WTC11 (cell line): ENCODE measurements around the gene OBSCN. TPM values are rescaled to one million over a fixed set of nuclear protein-coding genes. Genes with fewer than 3 reads are reported as not detected.
A peak's percentile ranks its signal among the peaks of the same experiment; 100 is the strongest.

Source experiments
- CBFB ChIP-seq: sonication (generic); formaldehyde crosslinking; IDR thresholded peaks from 2 replicates; pipeline ENCODE4 v1.8.1; 2022; ENCODE audit warnings: mild to moderate bottlenecking, low read depth, missing genetic modification reagents
- CREM ChIP-seq: sonication (generic); formaldehyde crosslinking; IDR thresholded peaks from 2 replicates; pipeline ENCODE4 v1.8.1; 2022; ENCODE audit warnings: mild to moderate bottlenecking, missing genetic modification reagents, moderate library complexity
- ETV6 ChIP-seq: sonication (generic); formaldehyde crosslinking; IDR thresholded peaks from 2 replicates; pipeline ENCODE4 v1.8.1; 2022; ENCODE audit warnings: mild to moderate bottlenecking, missing genetic modification reagents
- GABPB1 ChIP-seq: sonication (generic); formaldehyde crosslinking; IDR thresholded peaks from 2 replicates; pipeline ENCODE4 v1.8.1; 2023; ENCODE audit warnings: mild to moderate bottlenecking, missing genetic modification reagents
- HMGA2 ChIP-seq: fragments of 250-450 bp; sonication (Bioruptor Pico); IDR thresholded peaks from 2 replicates; pipeline ENCODE4 v1.4.0; 2021; ENCODE audit warnings: mild to moderate bottlenecking, moderate library complexity
- IRF2 ChIP-seq: sonication (generic); formaldehyde crosslinking; IDR thresholded peaks from 2 replicates; pipeline ENCODE4 v1.8.0; 2022; ENCODE audit warnings: low read depth, missing genetic modification reagents, borderline replicate concordance
- MYBL2 ChIP-seq: sonication (generic); formaldehyde crosslinking; IDR thresholded peaks from 2 replicates; pipeline ENCODE4 v1.8.1; 2023; ENCODE audit warnings: mild to moderate bottlenecking, moderate library complexity, missing genetic modification reagents
- NFYB ChIP-seq: sonication (generic); formaldehyde crosslinking; conservative IDR thresholded peaks from 2 replicates; pipeline ENCODE4 v1.8.0; 2022; ENCODE audit warnings: low read depth, missing genetic modification reagents
- NR2C2 ChIP-seq: sonication (generic); formaldehyde crosslinking; IDR thresholded peaks from 2 replicates; pipeline ENCODE4 v1.8.0; 2022; ENCODE audit warnings: mild to moderate bottlenecking, missing genetic modification reagents
- RELA ChIP-seq: sonication (generic); formaldehyde crosslinking; IDR thresholded peaks from 2 replicates; pipeline ENCODE4 v1.8.1; 2022; ENCODE audit warnings: missing genetic modification reagents, mild to moderate bottlenecking, borderline replicate concordance
- SOX15 ChIP-seq: fragments of 250-450 bp; sonication (Bioruptor Pico); IDR thresholded peaks from 2 replicates; pipeline ENCODE4 v1.9.0; 2021; ENCODE audit warnings: mild to moderate bottlenecking
- SP1 ChIP-seq: sonication (generic); formaldehyde crosslinking; conservative IDR thresholded peaks from 2 replicates; pipeline ENCODE4 v1.8.1; 2022; ENCODE audit warnings: missing genetic modification reagents
- ZBTB21 ChIP-seq: sonication (generic); formaldehyde crosslinking; IDR thresholded peaks from 2 replicates; pipeline ENCODE4 v1.8.1; 2023; ENCODE audit warnings: mild to moderate bottlenecking, missing genetic modification reagents, borderline replicate concordance
- ZNF232 ChIP-seq: sonication (generic); formaldehyde crosslinking; IDR thresholded peaks from 2 replicates; pipeline ENCODE4 v1.8.0; 2022; ENCODE audit warnings: mild to moderate bottlenecking, missing genetic modification reagents
- ZNF416 ChIP-seq: fragments of 250-450 bp; sonication (Bioruptor Pico); IDR thresholded peaks from 2 replicates; pipeline ENCODE4 v1.9.0; 2021; ENCODE audit warnings: mild to moderate bottlenecking, inconsistent platforms
- ZNF423 ChIP-seq: fragments of 250-450 bp; sonication (Bioruptor Pico); IDR thresholded peaks from 2 replicates; pipeline ENCODE4 v2.1.2; 2022; ENCODE audit warnings: mild to moderate bottlenecking, moderate library complexity
- total RNA-seq: library from RNA; stranded (reverse); gene quantifications from 3 replicates; pipeline ENCODE4 v1.2.3, GENCODE V29; 2021
- TF ChIP-seq, protein P1 (sequence below): fragments of 250-450 bp; sonication (Bioruptor Pico); IDR thresholded peaks from 2 replicates; pipeline ENCODE4 v1.9.0; 2021; ENCODE audit warnings: mild to moderate bottlenecking
- TF ChIP-seq, protein P2 (sequence below): sonication (generic); formaldehyde crosslinking; IDR thresholded peaks from 2 replicates; pipeline ENCODE4 v1.8.0; 2023; ENCODE audit warnings: missing genetic modification reagents
- TF ChIP-seq, protein P3 (sequence below): sonication (generic); formaldehyde crosslinking; IDR thresholded peaks from 2 replicates; pipeline ENCODE4 v1.8.0; 2022; ENCODE audit warnings: missing genetic modification reagents
- TF ChIP-seq, protein P4 (sequence below): sonication (generic); formaldehyde crosslinking; IDR thresholded peaks from 2 replicates; pipeline ENCODE4 v1.8.1; 2022; ENCODE audit warnings: low read depth, mild to moderate bottlenecking, moderate library complexity, missing genetic modification reagents, borderline replicate concordance
- TF ChIP-seq, protein P5 (sequence below): fragments of 250-450 bp; sonication (Bioruptor Pico); IDR thresholded peaks from 2 replicates; pipeline ENCODE4 v1.9.0; 2021; ENCODE audit warnings: mild to moderate bottlenecking
- TF ChIP-seq, protein P6 (sequence below): sonication (generic); formaldehyde crosslinking; IDR thresholded peaks from 2 replicates; pipeline ENCODE4 v1.8.0; 2023; ENCODE audit warnings: missing genetic modification reagents, mild to moderate bottlenecking, borderline replicate concordance
- TF ChIP-seq, protein P7 (sequence below): sonication (generic); formaldehyde crosslinking; IDR thresholded peaks from 2 replicates; pipeline ENCODE4 v1.8.0; 2022; ENCODE audit warnings: mild to moderate bottlenecking, missing genetic modification reagents
- TF ChIP-seq, protein P8 (sequence below): sonication (generic); formaldehyde crosslinking; IDR thresholded peaks from 2 replicates; pipeline ENCODE4 v1.8.0; 2022; ENCODE audit warnings: mild to moderate bottlenecking, missing genetic modification reagents

The OBSCN gene
- total RNA-seq, 1 experiment from 2014 or later, result 38.8 TPM

DNA sequence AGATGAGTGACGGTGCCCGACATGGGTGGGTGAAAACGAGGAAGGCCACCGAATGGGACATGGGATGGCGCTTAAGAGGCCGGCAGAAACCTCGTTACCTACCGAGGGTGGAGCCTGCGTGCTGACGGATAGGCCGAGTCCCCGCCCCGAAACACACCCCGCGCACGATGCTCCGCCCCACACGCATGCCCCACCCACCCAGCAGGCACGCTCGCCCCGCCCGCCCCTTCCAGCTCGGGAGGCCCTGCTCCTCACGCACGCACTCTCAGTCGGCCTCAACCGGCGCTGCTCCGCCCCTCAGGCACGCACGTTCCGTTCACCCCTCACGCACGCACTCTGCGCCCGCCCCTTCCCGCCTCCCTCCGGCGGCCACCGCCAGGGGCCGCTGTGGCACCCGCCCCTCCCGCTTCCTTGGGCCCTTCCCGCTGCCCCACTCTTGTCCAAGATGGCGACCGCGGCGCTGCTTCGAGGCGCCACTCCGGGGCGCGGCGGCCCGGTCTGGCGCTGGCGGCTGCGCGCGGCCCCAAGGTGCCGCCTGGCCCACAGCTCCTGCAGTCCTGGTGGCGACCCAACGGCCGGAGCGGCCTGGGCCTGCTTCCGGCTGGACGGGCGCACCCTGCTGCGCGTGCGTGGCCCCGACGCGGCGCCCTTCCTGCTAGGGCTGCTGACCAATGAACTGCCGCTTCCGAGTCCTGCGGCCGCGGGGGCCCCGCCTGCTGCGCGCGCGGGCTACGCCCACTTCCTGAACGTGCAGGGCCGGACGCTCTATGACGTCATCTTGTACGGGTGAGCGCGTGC lies 42.3 kb upstream of the OBSCN start, which contains the start of gene IBA57 (continued):
- TF ChIP-seq ZNF232 (CRISPR knock-in tag) (0 out of 2 replicates have a peak, but pooled peaks have one; percentile 41), HMGA2 (CRISPR knock-in tag) (no peak), NR2C2 (CRISPR knock-in tag) (no peak), SOX15 (CRISPR knock-in tag) (peak; percentile 43; the same call in 1 of the 2 replicates), RELA (CRISPR knock-in tag) (peak; percentile 41; the same call in 1 of the 2 replicates), ZNF423 (peak; percentile 24; the same call in 1 of the 2 replicates), SP1 (CRISPR knock-in tag) (peak; percentile 97), ZBTB21 (CRISPR knock-in tag) (peak; percentile 97), ETV6 (CRISPR knock-in tag) (peak; percentile 90; the same call in 1 of the 2 replicates), IRF2 (CRISPR knock-in tag) (no peak; the same call in 1 of the 2 replicates), GABPB1 (peak; percentile 27), MYBL2 (CRISPR knock-in tag) (no peak), NFYB (CRISPR knock-in tag) (peak; percentile 16; the same call in 1 of the 2 replicates), CBFB (0 out of 2 replicates have a peak, but pooled peaks have one; percentile 56), ZNF416 (CRISPR knock-in tag) (peak; percentile 93), CREM (CRISPR knock-in tag) (peak; percentile 86)
- TF ChIP-seq, protein P1, sequence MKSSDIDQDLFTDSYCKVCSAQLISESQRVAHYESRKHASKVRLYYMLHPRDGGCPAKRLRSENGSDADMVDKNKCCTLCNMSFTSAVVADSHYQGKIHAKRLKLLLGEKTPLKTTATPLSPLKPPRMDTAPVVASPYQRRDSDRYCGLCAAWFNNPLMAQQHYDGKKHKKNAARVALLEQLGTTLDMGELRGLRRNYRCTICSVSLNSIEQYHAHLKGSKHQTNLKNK, result peak; percentile 53; the same call in 1 of the 2 replicates
- TF ChIP-seq, protein P2, sequence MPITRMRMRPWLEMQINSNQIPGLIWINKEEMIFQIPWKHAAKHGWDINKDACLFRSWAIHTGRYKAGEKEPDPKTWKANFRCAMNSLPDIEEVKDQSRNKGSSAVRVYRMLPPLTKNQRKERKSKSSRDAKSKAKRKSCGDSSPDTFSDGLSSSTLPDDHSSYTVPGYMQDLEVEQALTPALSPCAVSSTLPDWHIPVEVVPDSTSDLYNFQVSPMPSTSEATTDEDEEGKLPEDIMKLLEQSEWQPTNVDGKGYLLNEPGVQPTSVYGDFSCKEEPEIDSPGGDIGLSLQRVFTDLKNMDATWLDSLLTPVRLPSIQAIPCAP (CRISPR knock-in tag), result peak; percentile 81
- TF ChIP-seq, protein P3, sequence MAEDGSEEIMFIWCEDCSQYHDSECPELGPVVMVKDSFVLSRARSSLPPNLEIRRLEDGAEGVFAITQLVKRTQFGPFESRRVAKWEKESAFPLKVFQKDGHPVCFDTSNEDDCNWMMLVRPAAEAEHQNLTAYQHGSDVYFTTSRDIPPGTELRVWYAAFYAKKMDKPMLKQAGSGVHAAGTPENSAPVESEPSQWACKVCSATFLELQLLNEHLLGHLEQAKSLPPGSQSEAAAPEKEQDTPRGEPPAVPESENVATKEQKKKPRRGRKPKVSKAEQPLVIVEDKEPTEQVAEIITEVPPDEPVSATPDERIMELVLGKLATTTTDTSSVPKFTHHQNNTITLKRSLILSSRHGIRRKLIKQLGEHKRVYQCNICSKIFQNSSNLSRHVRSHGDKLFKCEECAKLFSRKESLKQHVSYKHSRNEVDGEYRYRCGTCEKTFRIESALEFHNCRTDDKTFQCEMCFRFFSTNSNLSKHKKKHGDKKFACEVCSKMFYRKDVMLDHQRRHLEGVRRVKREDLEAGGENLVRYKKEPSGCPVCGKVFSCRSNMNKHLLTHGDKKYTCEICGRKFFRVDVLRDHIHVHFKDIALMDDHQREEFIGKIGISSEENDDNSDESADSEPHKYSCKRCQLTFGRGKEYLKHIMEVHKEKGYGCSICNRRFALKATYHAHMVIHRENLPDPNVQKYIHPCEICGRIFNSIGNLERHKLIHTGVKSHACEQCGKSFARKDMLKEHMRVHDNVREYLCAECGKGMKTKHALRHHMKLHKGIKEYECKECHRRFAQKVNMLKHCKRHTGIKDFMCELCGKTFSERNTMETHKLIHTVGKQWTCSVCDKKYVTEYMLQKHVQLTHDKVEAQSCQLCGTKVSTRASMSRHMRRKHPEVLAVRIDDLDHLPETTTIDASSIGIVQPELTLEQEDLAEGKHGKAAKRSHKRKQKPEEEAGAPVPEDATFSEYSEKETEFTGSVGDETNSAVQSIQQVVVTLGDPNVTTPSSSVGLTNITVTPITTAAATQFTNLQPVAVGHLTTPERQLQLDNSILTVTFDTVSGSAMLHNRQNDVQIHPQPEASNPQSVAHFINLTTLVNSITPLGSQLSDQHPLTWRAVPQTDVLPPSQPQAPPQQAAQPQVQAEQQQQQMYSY, result 0 out of 2 replicates have a peak, but pooled peaks have one; percentile 9
- TF ChIP-seq, protein P4, sequence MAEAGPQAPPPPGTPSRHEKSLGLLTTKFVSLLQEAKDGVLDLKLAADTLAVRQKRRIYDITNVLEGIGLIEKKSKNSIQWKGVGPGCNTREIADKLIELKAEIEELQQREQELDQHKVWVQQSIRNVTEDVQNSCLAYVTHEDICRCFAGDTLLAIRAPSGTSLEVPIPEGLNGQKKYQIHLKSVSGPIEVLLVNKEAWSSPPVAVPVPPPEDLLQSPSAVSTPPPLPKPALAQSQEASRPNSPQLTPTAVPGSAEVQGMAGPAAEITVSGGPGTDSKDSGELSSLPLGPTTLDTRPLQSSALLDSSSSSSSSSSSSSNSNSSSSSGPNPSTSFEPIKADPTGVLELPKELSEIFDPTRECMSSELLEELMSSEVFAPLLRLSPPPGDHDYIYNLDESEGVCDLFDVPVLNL (CRISPR knock-in tag), result peak; percentile 56; the same call in 1 of the 2 replicates
- TF ChIP-seq, protein P5, sequence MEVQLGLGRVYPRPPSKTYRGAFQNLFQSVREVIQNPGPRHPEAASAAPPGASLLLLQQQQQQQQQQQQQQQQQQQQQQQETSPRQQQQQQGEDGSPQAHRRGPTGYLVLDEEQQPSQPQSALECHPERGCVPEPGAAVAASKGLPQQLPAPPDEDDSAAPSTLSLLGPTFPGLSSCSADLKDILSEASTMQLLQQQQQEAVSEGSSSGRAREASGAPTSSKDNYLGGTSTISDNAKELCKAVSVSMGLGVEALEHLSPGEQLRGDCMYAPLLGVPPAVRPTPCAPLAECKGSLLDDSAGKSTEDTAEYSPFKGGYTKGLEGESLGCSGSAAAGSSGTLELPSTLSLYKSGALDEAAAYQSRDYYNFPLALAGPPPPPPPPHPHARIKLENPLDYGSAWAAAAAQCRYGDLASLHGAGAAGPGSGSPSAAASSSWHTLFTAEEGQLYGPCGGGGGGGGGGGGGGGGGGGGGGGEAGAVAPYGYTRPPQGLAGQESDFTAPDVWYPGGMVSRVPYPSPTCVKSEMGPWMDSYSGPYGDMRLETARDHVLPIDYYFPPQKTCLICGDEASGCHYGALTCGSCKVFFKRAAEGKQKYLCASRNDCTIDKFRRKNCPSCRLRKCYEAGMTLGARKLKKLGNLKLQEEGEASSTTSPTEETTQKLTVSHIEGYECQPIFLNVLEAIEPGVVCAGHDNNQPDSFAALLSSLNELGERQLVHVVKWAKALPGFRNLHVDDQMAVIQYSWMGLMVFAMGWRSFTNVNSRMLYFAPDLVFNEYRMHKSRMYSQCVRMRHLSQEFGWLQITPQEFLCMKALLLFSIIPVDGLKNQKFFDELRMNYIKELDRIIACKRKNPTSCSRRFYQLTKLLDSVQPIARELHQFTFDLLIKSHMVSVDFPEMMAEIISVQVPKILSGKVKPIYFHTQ (CRISPR knock-in tag), result no peak
- TF ChIP-seq, protein P6, sequence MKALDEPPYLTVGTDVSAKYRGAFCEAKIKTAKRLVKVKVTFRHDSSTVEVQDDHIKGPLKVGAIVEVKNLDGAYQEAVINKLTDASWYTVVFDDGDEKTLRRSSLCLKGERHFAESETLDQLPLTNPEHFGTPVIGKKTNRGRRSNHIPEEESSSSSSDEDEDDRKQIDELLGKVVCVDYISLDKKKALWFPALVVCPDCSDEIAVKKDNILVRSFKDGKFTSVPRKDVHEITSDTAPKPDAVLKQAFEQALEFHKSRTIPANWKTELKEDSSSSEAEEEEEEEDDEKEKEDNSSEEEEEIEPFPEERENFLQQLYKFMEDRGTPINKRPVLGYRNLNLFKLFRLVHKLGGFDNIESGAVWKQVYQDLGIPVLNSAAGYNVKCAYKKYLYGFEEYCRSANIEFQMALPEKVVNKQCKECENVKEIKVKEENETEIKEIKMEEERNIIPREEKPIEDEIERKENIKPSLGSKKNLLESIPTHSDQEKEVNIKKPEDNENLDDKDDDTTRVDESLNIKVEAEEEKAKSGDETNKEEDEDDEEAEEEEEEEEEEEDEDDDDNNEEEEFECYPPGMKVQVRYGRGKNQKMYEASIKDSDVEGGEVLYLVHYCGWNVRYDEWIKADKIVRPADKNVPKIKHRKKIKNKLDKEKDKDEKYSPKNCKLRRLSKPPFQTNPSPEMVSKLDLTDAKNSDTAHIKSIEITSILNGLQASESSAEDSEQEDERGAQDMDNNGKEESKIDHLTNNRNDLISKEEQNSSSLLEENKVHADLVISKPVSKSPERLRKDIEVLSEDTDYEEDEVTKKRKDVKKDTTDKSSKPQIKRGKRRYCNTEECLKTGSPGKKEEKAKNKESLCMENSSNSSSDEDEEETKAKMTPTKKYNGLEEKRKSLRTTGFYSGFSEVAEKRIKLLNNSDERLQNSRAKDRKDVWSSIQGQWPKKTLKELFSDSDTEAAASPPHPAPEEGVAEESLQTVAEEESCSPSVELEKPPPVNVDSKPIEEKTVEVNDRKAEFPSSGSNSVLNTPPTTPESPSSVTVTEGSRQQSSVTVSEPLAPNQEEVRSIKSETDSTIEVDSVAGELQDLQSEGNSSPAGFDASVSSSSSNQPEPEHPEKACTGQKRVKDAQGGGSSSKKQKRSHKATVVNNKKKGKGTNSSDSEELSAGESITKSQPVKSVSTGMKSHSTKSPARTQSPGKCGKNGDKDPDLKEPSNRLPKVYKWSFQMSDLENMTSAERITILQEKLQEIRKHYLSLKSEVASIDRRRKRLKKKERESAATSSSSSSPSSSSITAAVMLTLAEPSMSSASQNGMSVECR (CRISPR knock-in tag), result peak; percentile 65; the same call in 1 of the 2 replicates
- TF ChIP-seq, protein P7, sequence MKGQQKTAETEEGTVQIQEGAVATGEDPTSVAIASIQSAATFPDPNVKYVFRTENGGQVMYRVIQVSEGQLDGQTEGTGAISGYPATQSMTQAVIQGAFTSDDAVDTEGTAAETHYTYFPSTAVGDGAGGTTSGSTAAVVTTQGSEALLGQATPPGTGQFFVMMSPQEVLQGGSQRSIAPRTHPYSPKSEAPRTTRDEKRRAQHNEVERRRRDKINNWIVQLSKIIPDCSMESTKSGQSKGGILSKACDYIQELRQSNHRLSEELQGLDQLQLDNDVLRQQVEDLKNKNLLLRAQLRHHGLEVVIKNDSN (CRISPR knock-in tag), result no peak
- TF ChIP-seq, protein P8, sequence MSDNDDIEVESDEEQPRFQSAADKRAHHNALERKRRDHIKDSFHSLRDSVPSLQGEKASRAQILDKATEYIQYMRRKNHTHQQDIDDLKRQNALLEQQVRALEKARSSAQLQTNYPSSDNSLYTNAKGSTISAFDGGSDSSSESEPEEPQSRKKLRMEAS (CRISPR knock-in tag), result 0 out of 2 replicates have a peak, but pooled peaks have one; percentile 48
